ENCODE data around the gene FAM3A.
"Not testable (repeated sequence)": the region's sequence is repeated elsewhere in the genome, so short reads cannot be mapped to it uniquely, and the experiment has no call there.

DNA sequence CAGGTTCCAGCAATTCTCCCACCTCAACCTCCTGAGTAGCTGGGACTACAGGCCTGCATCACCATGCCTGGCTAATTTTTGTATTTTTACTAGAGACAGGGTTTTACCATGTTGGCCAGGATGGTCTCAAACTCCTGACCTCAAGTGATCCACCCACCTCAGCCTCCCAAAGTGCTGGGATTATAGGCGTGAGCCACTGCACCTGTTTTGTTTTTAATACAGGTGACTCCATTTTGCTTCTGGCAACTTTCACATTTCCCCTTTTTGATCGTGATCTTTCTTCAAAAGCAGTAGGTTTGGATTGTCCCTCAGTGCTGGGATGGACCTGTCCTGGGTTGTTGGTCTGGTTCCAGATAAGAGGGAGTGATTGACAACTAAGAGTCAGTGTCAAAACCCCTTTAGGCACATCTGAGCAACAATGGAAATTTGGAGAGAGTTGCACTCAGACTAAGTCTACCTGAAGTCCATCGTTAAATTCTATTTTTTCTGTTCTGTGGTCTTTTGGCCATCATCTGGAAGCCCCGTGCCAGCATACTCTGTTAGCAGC, 19.4 kb downstream of the FAM3A start:
- not testable (repeated sequence) for TF ChIP-seq POLR2AphosphoS5, TCF7L2 (IDR thresholded peaks at IDR 0.05; ENCODE audit: low read depth, low read length)
- TF ChIP-seq, protein P1, sequence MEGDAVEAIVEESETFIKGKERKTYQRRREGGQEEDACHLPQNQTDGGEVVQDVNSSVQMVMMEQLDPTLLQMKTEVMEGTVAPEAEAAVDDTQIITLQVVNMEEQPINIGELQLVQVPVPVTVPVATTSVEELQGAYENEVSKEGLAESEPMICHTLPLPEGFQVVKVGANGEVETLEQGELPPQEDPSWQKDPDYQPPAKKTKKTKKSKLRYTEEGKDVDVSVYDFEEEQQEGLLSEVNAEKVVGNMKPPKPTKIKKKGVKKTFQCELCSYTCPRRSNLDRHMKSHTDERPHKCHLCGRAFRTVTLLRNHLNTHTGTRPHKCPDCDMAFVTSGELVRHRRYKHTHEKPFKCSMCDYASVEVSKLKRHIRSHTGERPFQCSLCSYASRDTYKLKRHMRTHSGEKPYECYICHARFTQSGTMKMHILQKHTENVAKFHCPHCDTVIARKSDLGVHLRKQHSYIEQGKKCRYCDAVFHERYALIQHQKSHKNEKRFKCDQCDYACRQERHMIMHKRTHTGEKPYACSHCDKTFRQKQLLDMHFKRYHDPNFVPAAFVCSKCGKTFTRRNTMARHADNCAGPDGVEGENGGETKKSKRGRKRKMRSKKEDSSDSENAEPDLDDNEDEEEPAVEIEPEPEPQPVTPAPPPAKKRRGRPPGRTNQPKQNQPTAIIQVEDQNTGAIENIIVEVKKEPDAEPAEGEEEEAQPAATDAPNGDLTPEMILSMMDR (IDR thresholded peaks at IDR 0.05), result not testable (repeated sequence)
- TF ChIP-seq, protein P2, sequence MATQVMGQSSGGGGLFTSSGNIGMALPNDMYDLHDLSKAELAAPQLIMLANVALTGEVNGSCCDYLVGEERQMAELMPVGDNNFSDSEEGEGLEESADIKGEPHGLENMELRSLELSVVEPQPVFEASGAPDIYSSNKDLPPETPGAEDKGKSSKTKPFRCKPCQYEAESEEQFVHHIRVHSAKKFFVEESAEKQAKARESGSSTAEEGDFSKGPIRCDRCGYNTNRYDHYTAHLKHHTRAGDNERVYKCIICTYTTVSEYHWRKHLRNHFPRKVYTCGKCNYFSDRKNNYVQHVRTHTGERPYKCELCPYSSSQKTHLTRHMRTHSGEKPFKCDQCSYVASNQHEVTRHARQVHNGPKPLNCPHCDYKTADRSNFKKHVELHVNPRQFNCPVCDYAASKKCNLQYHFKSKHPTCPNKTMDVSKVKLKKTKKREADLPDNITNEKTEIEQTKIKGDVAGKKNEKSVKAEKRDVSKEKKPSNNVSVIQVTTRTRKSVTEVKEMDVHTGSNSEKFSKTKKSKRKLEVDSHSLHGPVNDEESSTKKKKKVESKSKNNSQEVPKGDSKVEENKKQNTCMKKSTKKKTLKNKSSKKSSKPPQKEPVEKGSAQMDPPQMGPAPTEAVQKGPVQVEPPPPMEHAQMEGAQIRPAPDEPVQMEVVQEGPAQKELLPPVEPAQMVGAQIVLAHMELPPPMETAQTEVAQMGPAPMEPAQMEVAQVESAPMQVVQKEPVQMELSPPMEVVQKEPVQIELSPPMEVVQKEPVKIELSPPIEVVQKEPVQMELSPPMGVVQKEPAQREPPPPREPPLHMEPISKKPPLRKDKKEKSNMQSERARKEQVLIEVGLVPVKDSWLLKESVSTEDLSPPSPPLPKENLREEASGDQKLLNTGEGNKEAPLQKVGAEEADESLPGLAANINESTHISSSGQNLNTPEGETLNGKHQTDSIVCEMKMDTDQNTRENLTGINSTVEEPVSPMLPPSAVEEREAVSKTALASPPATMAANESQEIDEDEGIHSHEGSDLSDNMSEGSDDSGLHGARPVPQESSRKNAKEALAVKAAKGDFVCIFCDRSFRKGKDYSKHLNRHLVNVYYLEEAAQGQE (IDR thresholded peaks at IDR 0.05; ENCODE audit: insufficient read depth in 1 of 2, low read depth in 2 of 2, low read length in 1 of 2), result not testable (repeated sequence)
